CD14-positive monocyte (primary cell): Measurements from ENCODE around the gene RREB1. TPM values are rescaled to one million over a fixed set of nuclear protein-coding genes. Genes with fewer than 3 reads are reported as not detected.
A peak's percentile ranks its signal among the peaks of the same experiment; 100 is the strongest.

Source experiments
- DNase-seq, 3 donors: peaks; one replicate each; pipeline ENCODE4 v3.0.0-alpha.2; 2011 to 2022
- H2AFZ ChIP-seq: 2 replicates; pipeline ENCODE4 v1.6.0; 2012; ENCODE audit warnings: mild to moderate bottlenecking, low read depth, low read length, inconsistent platforms; ENCODE audit not compliant: insufficient read depth, poor library complexity, severe bottlenecking
- H3K27ac ChIP-seq, 2 donors: 1 replicate in 1 of 2; 2 replicates in 1 of 2; pipeline ENCODE4 v1.5.1; 2012 to 2013; ENCODE audit warnings: low read length in 2 of 2, control low read depth in 1 of 2, inconsistent platforms in 1 of 2, low read depth in 1 of 2, mild to moderate bottlenecking in 1 of 2
- H3K27me3 ChIP-seq, 2 donors: one replicate each; pipeline versions ENCODE4 v1.6.0 to v1.6.1; 2011 to 2013; ENCODE audit warnings: low read length in 2 of 2; ENCODE audit not compliant: control insufficient read depth in 2 of 2, insufficient read depth in 2 of 2
- H3K36me3 ChIP-seq, 2 donors: replicated peaks in 1 of 2; 1 replicate in 1 of 2; 2 replicates in 1 of 2; pipeline versions ENCODE4 v1.5.1 to v1.6.1; 2012 to 2013; ENCODE audit warnings: low read length in 2 of 2, control low read depth in 1 of 2, inconsistent platforms in 1 of 2, mild to moderate bottlenecking in 1 of 2; ENCODE audit not compliant: insufficient read depth in 2 of 2, control insufficient read depth in 1 of 2
- H3K4me1 ChIP-seq, 2 donors: 1 replicate in 1 of 2; 2 replicates in 1 of 2; pipeline versions ENCODE4 v1.5.1 to v1.6.1; 2012 to 2013; ENCODE audit warnings: low read length in 2 of 2, control low read depth in 1 of 2, inconsistent platforms in 1 of 2, mild to moderate bottlenecking in 1 of 2, moderate library complexity in 1 of 2; ENCODE audit not compliant: insufficient read depth in 2 of 2, control insufficient read depth in 1 of 2
- H3K4me2 ChIP-seq: replicated peaks from 2 replicates; pipeline ENCODE3; 2012; ENCODE audit warnings: low read length, moderate library complexity, mild to moderate bottlenecking; ENCODE audit not compliant: poor library complexity, severe bottlenecking; ENCODE audit errors: extremely low read depth
- H3K4me3 ChIP-seq, 3 experiments: fragments of 200-600 bp in 1 of 3; sonication (generic) in 1 of 3; replicated peaks in 1 of 3; 1 replicate in 2 of 3; 2 replicates in 1 of 3; pipeline ENCODE4 v1.5.1; 2011 to 2013; ENCODE audit warnings: low read length in 3 of 3, mild to moderate bottlenecking in 3 of 3, control low read depth in 2 of 3, low read depth in 2 of 3, inconsistent platforms in 1 of 3, moderate library complexity in 1 of 3
- H3K79me2 ChIP-seq: 2 replicates; pipeline ENCODE4 v1.6.0; 2012; ENCODE audit warnings: mild to moderate bottlenecking, control low read depth, inconsistent platforms, low read length, moderate library complexity; ENCODE audit not compliant: insufficient read depth
- H3K9ac ChIP-seq: 2 replicates; pipeline ENCODE4 v1.6.0; 2017; ENCODE audit warnings: low read length, mild to moderate bottlenecking; ENCODE audit not compliant: insufficient read depth, poor library complexity, severe bottlenecking
- H3K9me3 ChIP-seq, 2 donors: replicated peaks in 1 of 2; 1 replicate in 1 of 2; 2 replicates in 1 of 2; pipeline versions ENCODE4 v1.5.1 to v1.6.1; 2012 to 2013; ENCODE audit warnings: low read length in 2 of 2, control low read depth in 1 of 2; ENCODE audit not compliant: control insufficient read depth in 1 of 2, insufficient read depth in 1 of 2
- H4K20me1 ChIP-seq: 2 replicates; pipeline ENCODE4 v1.6.0; 2012; ENCODE audit warnings: mild to moderate bottlenecking, low read length, control low read depth, moderate library complexity; ENCODE audit not compliant: insufficient read depth
- H3K27ac Mint-ChIP-seq, 7 donors: one replicate each; pipeline ENCODE4 v1.8.0; 2020; ENCODE audit warnings: mild to moderate bottlenecking in 7 of 7, mixed read lengths in 7 of 7, moderate library complexity in 6 of 7, inconsistent platforms in 2 of 7
- H3K27me3 Mint-ChIP-seq, 3 donors: one replicate each; pipeline ENCODE4 v1.8.0; 2021 to 2022; ENCODE audit warnings: low read depth in 3 of 3, mild to moderate bottlenecking in 3 of 3, mixed read lengths in 3 of 3, moderate library complexity in 3 of 3, inconsistent platforms in 1 of 3
- H3K36me3 Mint-ChIP-seq, 2 donors: one replicate each; pipeline ENCODE4 v1.8.0; 2020; ENCODE audit warnings: mixed read lengths in 2 of 2, inconsistent platforms in 1 of 2, mild to moderate bottlenecking in 1 of 2
- H3K4me1 Mint-ChIP-seq: one replicate; pipeline ENCODE4 v1.8.0; 2020; ENCODE audit warnings: mild to moderate bottlenecking, mixed read lengths
- H3K4me3 Mint-ChIP-seq, 2 donors: one replicate each; pipeline ENCODE4 v1.8.0; 2020; ENCODE audit warnings: mild to moderate bottlenecking in 2 of 2, mixed read lengths in 2 of 2, moderate library complexity in 1 of 2
- H3K9me3 Mint-ChIP-seq, 7 donors: one replicate each; pipeline ENCODE4 v1.8.0; 2020 to 2022; ENCODE audit warnings: mixed read lengths in 7 of 7, mild to moderate bottlenecking in 6 of 7, moderate library complexity in 6 of 7, inconsistent platforms in 2 of 7
- WGBS: methylation state at CpG from one replicate; pipeline ENCODE4 v1.1.5; 2013; ENCODE audit warnings: missing lambda C conversion rate; ENCODE audit not compliant: insufficient coverage; 5-methylcytosine and 5-hydroxymethylcytosine counted together
- intact Hi-C, 2 donors: fragments of 100-400 bp; cut with micrococcal nuclease; formaldehyde crosslinking; loops; one replicate each; pipeline versions ENCODE4 v1.15.0 to v1.15.1; 2023
- polyA plus RNA-seq, 3 donors: library from polyadenylated mRNA; depleted of rRNA in 1 of 3; unstranded in 2 of 3; stranded (reverse) in 1 of 3; fragments of 300-500 nt in 2 of 3; fragments of >200 nt in 1 of 3; fragmentation: Illumina TruSeq in 2 of 3; gene quantifications; 1 replicate in 2 of 3; 2 replicates in 1 of 3; pipeline ENCODE4 v1.2.3, GENCODE V29; 2012 to 2021
- TF ChIP-seq, protein P1 (sequence below): fragments of 200-600 bp; IDR thresholded peaks from one replicate; pipeline ENCODE4 v1.8.0; 2022; ENCODE audit warnings: antibody characterized with exemption, mild to moderate bottlenecking

RREB1 gene
- polyA plus RNA-seq, 3 donors = 2.1 to 15.3 (median 5.6) TPM

- Mint-ChIP-seq H3K27me3 (peaks cover 0 to 3% (median 0%) of the 10 kb centered on the region in 3 donors), H3K36me3 (peaks cover 65 to 70% of the 10 kb centered on the region in 2 donors), H3K9me3 (no peaks in the 10 kb centered on the region), H3K4me3 (no peak overlapping the region), H3K4me1 (peaks cover 23% of the 10 kb centered on the region), H3K27ac (peak overlapping the region in 1 of 7 donors; percentile 51)
- Histone ChIP-seq H3K4me2 (no peak overlapping the region), H2AFZ (no peak overlapping the region), H3K4me3 (no peak overlapping the region), H3K27me3 (no peaks in the 10 kb centered on the region), H3K4me1 (peaks cover 4 to 10% of the 10 kb centered on the region in 2 donors), H4K20me1 (peaks cover 88% of the 10 kb centered on the region), H3K27ac (peak overlapping the region in 1 of 2 donors; percentile 58), H3K9ac (no peak overlapping the region), H3K9me3 (no peaks in the 10 kb centered on the region), H3K36me3 (peaks cover 46 to 89% of the 10 kb centered on the region in 2 donors), H3K79me2 (peaks cover 87% of the 10 kb centered on the region)
- WGBS = 60% methylated on average over 2 of the region's 8 CpGs
- DNase-seq = no peak
- intact Hi-C loops = no loop called here
- TF ChIP-seq, protein P1, sequence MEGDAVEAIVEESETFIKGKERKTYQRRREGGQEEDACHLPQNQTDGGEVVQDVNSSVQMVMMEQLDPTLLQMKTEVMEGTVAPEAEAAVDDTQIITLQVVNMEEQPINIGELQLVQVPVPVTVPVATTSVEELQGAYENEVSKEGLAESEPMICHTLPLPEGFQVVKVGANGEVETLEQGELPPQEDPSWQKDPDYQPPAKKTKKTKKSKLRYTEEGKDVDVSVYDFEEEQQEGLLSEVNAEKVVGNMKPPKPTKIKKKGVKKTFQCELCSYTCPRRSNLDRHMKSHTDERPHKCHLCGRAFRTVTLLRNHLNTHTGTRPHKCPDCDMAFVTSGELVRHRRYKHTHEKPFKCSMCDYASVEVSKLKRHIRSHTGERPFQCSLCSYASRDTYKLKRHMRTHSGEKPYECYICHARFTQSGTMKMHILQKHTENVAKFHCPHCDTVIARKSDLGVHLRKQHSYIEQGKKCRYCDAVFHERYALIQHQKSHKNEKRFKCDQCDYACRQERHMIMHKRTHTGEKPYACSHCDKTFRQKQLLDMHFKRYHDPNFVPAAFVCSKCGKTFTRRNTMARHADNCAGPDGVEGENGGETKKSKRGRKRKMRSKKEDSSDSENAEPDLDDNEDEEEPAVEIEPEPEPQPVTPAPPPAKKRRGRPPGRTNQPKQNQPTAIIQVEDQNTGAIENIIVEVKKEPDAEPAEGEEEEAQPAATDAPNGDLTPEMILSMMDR = no peak
These were observed 130.0 kb downstream of the RREB1 start for GRCh38 chr6:7237653-7238188.

DNA sequence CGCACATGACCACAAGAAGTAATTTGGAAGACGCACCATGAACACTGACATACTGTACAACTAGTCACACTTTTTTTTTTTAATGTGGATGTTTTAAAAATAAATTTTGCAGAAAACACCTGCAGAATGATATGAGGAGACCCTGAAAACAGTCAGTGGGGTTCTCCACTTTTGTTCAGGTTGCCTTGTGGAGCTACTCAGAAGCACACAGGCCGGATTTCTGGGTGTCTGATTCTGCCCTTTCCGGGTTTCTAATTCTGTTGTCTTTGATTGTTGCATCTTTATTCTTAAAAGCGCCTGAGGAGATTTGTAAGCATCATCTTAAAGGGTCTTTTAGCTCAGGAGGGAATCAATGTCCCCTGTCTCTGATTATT lies 130.8 kb downstream of the RREB1 start:
- Mint-ChIP-seq H3K4me1 (peaks cover 31% of the 10 kb centered on the region), H3K27me3 (peaks cover 0 to 3% (median 1%) of the 10 kb centered on the region in 3 donors), H3K36me3 (peaks cover 64 to 66% of the 10 kb centered on the region in 2 donors), H3K9me3 (no peaks in the 10 kb centered on the region), H3K27ac (peak overlapping the region in 4 of 7 donors; percentile 9 to 84 (median 54)), H3K4me3 (no peak overlapping the region)
- no peak overlapping the region for H3K9ac ChIP-seq
- peaks cover 95% of the 10 kb centered on the region for H4K20me1 ChIP-seq
- WGBS = 100% methylated on average over 1 of the region's 5 CpGs
- H3K4me1 ChIP-seq = peaks cover 12 to 18% of the 10 kb centered on the region in 2 donors
- H2AFZ ChIP-seq = no peak overlapping the region
- peaks cover 79% of the 10 kb centered on the region for H3K79me2 ChIP-seq
- no peak for DNase-seq
- H3K9me3 ChIP-seq = no peaks in the 10 kb centered on the region
- peak overlapping the region in 1 of 2 donors; percentile 47 for H3K27ac ChIP-seq
- TF ChIP-seq, protein P1 = no peak
- no peak overlapping the region for H3K4me3 ChIP-seq
- no peaks in the 10 kb centered on the region for H3K27me3 ChIP-seq
- intact Hi-C loops = no loop called here
- H3K36me3 ChIP-seq = peaks cover 44 to 82% of the 10 kb centered on the region in 2 donors
- H3K4me2 ChIP-seq = no peak overlapping the region
